Measurements from ENCODE around the gene THRB.

DNA sequence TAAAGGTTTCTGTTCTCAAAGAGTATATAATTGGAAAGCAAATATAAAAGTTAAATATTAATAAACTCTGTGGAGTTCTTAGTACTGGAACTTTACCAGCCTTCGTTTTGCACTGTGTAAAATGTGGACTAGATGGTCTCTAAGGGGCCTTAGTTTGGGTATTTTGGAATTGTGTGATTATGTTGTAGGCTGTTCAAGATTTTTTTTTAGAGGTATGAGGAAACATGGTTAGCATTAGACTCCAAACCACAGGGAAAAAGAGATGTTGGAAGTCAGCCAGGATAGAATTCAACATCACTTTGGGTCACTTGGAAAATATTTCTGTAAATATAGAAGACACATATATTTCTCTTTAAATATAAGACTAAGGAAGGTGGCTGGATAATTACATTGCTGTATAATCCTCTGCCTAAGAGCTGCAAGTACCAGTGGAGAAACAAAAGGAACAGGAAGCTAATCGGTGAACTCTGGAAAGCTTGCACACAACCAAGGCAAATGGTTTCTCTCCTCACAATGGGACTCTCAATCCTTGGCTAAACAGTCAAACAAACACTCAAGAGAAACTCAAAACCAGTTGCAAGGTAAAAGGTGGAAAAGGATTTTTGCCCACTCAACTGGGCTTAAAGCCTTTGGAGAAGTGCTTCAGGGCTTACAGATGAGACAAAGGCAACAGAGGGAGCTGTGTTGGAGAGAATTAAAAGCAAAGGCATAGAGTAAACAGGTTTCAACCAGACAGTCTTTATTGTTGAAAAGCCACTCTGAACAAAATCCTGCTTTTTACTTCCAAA is 407.8 kb downstream of the THRB start:
- TF ChIP-seq, protein P1, sequence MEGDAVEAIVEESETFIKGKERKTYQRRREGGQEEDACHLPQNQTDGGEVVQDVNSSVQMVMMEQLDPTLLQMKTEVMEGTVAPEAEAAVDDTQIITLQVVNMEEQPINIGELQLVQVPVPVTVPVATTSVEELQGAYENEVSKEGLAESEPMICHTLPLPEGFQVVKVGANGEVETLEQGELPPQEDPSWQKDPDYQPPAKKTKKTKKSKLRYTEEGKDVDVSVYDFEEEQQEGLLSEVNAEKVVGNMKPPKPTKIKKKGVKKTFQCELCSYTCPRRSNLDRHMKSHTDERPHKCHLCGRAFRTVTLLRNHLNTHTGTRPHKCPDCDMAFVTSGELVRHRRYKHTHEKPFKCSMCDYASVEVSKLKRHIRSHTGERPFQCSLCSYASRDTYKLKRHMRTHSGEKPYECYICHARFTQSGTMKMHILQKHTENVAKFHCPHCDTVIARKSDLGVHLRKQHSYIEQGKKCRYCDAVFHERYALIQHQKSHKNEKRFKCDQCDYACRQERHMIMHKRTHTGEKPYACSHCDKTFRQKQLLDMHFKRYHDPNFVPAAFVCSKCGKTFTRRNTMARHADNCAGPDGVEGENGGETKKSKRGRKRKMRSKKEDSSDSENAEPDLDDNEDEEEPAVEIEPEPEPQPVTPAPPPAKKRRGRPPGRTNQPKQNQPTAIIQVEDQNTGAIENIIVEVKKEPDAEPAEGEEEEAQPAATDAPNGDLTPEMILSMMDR (IDR thresholded peaks at IDR 0.05), result no peak
- TF ChIP-seq EP300 (IDR thresholded peaks at IDR 0.05), result no peak

All from upper lobe of left lung (tissue), 4 donors.